ENCODE results near the gene NACC2.
"Not testable (repeated sequence)": the region's sequence is repeated elsewhere in the genome, so short reads cannot be mapped to it uniquely, and the experiment has no call there.

The NACC2 gene

DNA sequence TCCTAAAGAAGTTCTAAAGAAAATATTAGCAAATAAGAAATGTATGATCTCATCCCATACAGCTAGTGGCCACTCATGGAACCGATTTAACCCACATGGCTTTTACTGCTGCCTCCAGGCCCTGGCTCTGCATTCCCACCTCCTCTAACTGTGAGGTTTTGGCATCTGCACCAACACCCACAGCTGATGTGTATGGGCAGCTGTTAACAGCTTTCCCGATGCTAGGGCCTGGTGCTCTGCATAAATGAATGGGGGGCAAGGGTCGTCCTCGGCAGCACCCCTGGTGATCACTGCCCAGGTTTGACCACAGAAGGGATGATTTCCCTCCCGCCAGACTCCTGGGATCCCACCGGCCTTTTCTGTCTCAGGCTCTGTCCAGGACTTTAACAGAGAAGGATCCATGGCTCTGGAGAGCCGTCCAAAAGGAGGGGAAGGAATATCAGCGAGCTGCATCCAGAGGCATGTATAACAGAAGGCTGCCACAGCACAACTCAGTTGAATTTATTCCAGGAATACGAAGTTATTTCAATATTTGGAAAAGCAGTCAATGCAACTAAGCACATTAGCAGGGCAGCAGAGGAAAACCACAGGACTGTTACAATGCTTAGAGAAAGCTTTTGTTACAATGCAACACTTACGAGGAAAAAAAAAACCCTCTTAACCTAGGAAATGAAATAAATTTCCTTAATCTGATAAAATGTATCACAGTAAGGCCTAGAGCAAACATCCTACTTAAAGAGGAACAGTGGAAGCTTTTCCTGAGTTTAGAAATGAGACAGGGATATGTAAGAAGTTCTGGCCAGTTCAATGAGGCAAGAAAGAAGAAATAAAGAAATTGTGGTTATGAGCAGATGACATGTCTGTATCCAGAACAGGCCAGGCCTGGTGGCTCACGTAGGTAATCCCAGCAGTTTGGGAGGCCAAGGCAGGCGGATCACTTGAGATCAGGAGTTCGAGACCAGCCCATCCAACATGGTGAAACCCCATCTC lies 63.1 kb downstream of the NACC2 start:
- no peak for DNase-seq (ENCODE audit: extremely low read depth, low read depth)
- TF ChIP-seq, protein P1, sequence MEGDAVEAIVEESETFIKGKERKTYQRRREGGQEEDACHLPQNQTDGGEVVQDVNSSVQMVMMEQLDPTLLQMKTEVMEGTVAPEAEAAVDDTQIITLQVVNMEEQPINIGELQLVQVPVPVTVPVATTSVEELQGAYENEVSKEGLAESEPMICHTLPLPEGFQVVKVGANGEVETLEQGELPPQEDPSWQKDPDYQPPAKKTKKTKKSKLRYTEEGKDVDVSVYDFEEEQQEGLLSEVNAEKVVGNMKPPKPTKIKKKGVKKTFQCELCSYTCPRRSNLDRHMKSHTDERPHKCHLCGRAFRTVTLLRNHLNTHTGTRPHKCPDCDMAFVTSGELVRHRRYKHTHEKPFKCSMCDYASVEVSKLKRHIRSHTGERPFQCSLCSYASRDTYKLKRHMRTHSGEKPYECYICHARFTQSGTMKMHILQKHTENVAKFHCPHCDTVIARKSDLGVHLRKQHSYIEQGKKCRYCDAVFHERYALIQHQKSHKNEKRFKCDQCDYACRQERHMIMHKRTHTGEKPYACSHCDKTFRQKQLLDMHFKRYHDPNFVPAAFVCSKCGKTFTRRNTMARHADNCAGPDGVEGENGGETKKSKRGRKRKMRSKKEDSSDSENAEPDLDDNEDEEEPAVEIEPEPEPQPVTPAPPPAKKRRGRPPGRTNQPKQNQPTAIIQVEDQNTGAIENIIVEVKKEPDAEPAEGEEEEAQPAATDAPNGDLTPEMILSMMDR (IDR thresholded peaks at IDR 0.05; ENCODE audit: low read depth, low read length, missing control alignments) = no peak

DNA sequence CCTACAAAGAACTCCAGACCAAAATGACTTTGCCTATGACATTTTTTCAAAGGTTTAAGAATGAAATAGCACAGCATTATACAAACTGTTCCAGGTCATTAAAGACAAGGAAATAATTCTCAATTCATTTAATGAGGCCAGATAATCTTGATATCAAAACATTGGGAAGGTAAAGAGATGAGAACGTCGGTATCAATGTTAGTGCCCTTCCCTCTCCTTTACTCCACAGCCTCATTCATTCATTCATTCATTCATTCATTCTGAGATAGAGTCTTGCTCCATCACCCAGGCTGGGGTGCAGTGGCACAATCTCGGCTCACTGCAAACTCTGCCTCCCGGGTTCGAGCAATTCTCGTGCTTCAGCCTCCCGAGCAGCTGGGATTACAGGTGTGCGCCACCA lies 64.0 kb downstream of the NACC2 start:
- TF ChIP-seq, protein P1 (IDR thresholded peaks at IDR 0.05; ENCODE audit: low read depth, low read length, missing control alignments) = no peak
- DNase-seq (ENCODE audit: extremely low read depth, low read depth) = no peak
- H3K4me3 ChIP-seq (replicated peaks; ENCODE audit: low read depth, low read length) = no peak overlapping the region

More for the DNA sequence above, 63.1 kb downstream of the NACC2 start:
- no peak overlapping the region for H3K4me3 ChIP-seq (replicated peaks; ENCODE audit: low read depth, low read length)

DNA sequence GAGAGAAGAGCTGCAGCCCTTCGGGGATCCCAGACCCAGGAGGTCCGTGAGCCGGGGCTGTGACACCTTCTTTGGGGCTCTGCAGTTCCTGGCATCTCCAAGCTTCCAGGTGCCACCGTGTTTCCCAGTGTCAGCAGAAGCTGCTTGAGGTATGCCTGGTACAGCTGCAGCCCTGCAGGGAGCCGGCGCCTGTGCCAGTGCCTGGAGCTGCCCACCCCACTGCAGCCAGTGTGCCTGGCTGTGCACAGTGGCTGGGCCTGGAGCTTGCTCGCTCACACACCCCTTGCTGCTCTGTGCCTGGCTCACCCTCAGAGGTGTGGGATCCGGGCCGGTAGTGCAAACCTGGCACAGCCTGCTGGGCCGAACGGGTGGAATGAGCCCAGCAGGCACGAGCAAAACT lies 65.5 kb downstream of the NACC2 start:
- no peak for DNase-seq (ENCODE audit: extremely low read depth, low read depth)
- TF ChIP-seq, protein P1 (IDR thresholded peaks at IDR 0.05; ENCODE audit: low read depth, low read length, missing control alignments) = no peak
- no peak overlapping the region for H3K4me3 ChIP-seq (replicated peaks; ENCODE audit: low read depth, low read length)

DNA sequence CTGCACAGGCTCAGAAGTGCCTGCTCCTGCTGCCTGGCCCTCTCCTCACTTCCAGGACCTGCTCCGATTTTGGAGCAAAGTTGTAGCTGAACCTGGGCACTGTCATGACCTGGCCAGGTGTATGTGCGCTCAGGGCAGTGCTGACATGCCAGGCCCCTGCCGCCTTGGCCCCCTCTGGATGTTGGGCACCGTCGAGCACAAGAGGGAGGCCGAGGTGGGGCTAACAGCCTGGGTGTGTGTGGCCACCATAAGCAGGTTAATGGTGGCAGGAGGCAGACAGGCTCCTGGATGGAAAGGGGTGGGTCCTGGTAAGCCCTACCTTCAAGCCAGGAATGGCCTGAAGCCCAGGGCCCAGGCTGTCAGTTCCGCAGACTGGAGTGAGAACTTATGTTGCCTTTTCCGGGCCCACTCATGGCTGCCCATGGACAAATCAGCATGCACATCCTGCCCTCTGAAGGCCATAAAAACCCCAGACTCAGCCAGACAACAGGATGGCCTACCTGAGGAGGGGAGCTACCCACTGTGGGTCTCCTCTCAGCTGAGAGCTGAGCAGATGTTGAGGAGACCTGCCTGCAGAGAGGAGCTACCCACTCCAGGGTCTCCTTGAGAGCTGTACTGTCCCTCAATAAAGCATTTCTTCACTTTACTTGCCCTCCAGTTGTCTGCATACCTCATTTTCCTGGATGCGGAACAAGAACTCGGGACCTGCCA lies 66.2 kb downstream of the NACC2 start:
- TF ChIP-seq, protein P1 (IDR thresholded peaks at IDR 0.05; ENCODE audit: low read depth, low read length, missing control alignments) = no peak
- DNase-seq (ENCODE audit: extremely low read depth, low read depth) = no peak

DNA sequence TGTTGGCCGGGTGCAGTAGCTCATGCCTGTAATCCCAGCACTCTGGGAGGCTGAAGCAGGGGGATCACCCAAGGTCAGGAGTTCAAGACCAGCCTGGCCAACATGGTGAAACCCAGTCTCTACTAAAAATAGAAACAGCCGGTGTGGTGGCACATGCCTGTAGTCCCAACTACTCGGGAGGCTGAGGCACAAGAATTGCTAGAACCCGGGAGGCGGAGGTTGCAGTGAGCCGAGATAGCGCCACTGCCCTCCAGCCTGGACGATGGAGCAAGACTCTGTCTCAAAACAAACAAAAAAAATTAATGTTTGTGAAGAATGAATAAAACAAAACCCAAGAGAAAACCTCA lies 68.2 kb downstream of the NACC2 start:
- H3K4me3 ChIP-seq (replicated peaks; ENCODE audit: low read depth, low read length); DNase-seq (ENCODE audit: extremely low read depth, low read depth): not testable (repeated sequence)

More for the DNA sequence above, 66.2 kb downstream of the NACC2 start:
- H3K4me3 ChIP-seq (replicated peaks; ENCODE audit: low read depth, low read length) = no peak overlapping the region

DNA sequence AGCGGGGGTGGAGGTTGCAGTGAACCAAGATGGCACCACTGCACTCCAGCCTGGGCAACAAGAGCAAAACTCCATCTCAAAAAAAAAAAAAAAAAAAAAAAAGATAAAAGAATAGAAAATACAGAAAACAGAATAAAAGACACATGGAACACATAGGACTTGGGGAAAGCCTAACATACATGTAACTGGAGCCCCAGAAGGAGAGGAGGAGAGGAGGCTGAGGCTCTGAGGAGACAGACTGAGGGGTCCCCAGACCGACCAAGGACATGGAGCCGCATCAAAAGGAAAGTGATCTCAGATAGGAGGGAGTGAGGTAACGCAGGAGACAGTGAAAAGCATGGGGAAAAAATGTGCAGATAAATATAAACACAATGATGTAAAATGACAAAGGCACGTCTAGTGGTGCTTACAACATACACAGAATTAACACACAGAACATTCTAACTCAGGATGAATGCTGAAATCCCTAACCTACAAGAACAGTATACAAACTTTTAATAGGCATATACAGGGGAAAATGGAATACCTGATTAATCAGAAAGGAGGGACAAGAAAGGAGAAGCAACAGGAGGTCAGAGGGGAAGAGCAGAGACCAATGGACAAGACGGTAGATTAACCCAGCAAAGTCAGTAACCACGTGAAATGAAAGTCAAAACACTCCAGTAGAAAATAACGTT lies 68.7 kb downstream of the NACC2 start:
- no peak overlapping the region for H3K4me3 ChIP-seq (replicated peaks; ENCODE audit: low read depth, low read length)
- TF ChIP-seq, protein P1 (IDR thresholded peaks at IDR 0.05; ENCODE audit: low read depth, low read length, missing control alignments) = no peak
- no peak for DNase-seq (ENCODE audit: extremely low read depth, low read depth)

DNA sequence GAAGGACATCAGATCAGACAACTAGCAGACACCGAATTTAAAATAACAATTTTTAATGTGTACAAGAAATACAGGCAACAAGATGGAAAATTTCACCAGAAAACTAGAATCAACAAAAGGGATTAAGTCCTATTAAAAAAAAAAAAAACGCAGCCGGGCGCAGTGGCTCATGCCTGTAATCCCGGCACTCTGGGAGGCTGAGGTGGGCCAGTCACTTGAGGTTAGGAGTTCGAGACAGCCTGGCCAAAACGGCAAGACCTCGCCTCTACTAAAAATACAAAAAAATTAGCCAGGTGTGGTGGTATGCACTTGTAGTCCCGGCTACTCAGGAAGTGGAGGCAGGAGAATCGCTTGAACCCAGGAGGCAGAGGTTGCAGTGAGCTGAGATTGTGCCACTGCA lies 69.6 kb downstream of the NACC2 start:
- no peak for DNase-seq (ENCODE audit: extremely low read depth, low read depth)
- no peak overlapping the region for H3K4me3 ChIP-seq (replicated peaks; ENCODE audit: low read depth, low read length)
- TF ChIP-seq, protein P1 (IDR thresholded peaks at IDR 0.05; ENCODE audit: low read depth, low read length, missing control alignments) = no peak
